Smooth muscle cell (in vitro differentiated cells): ENCODE measurements around the gene FAM20C. TPM values are rescaled to one million over a fixed set of nuclear protein-coding genes. Genes with fewer than 3 reads are reported as not detected.

Source experiments
- DNase-seq: peaks from one replicate; lab custom pipeline; 2025; ENCODE audit not compliant: unreplicated experiment; lab: John Stamatoyannopoulos, UW
- H2AFZ ChIP-seq: fragments of 200-600 bp; sonication (generic); 2 replicates; pipeline ENCODE4 v1.6.0; 2016; ENCODE audit warnings: antibody characterized with exemption, low read depth, mild to moderate bottlenecking
- H3F3A ChIP-seq: fragments of 200-600 bp; sonication (generic); 2 replicates; pipeline ENCODE4 v1.6.0; 2017; ENCODE audit warnings: antibody characterized with exemption, low read depth
- H3K27ac ChIP-seq: fragments of 200-600 bp; sonication (generic); 2 replicates; pipeline ENCODE4 v1.5.1; 2016; ENCODE audit warnings: low read depth, mild to moderate bottlenecking
- H3K27me3 ChIP-seq: fragments of 200-600 bp; sonication (generic); 2 replicates; pipeline ENCODE4 v1.6.1; 2016; ENCODE audit warnings: low read depth, mild to moderate bottlenecking
- H3K36me3 ChIP-seq: fragments of 200-600 bp; sonication (generic); 2 replicates; pipeline ENCODE4 v1.5.1; 2016; ENCODE audit warnings: low read depth
- H3K4me1 ChIP-seq: fragments of 200-600 bp; sonication (generic); 2 replicates; pipeline ENCODE4 v1.5.1; 2016; ENCODE audit warnings: low read depth
- H3K4me2 ChIP-seq: fragments of 200-600 bp; sonication (generic); 2 replicates; pipeline ENCODE4 v1.6.0; 2016; ENCODE audit warnings: mild to moderate bottlenecking
- H3K4me3 ChIP-seq: fragments of 200-600 bp; sonication (generic); 2 replicates; pipeline ENCODE4 v1.5.1; 2016; ENCODE audit warnings: mild to moderate bottlenecking
- H3K79me2 ChIP-seq: fragments of 200-600 bp; sonication (generic); 2 replicates; pipeline ENCODE4 v1.6.0; 2016; ENCODE audit warnings: low read depth, mild to moderate bottlenecking
- H3K9ac ChIP-seq: fragments of 200-600 bp; sonication (generic); 2 replicates; pipeline ENCODE4 v1.6.0; 2016; ENCODE audit warnings: low read depth
- H3K9me3 ChIP-seq: fragments of 200-600 bp; sonication (generic); replicated peaks from 2 replicates; pipeline ENCODE4 v1.5.1; 2016; ENCODE audit warnings: low read depth
- H4K20me1 ChIP-seq: fragments of 200-600 bp; sonication (generic); 2 replicates; pipeline ENCODE4 v1.6.0; 2016; ENCODE audit warnings: low read depth
- WGBS: methylation state at CpG from one replicate; pipeline ENCODE4 v1.1.7; 2016; ENCODE audit warnings: low lambda C conversion rate; 5-methylcytosine and 5-hydroxymethylcytosine counted together
- polyA plus RNA-seq: library from polyadenylated mRNA; unstranded; fragments of >200 nt; fragmentation: Nextera tagmentation; extraction: Ambion mirVana; gene quantifications from 2 replicates; pipeline ENCODE4 v1.2.1, GENCODE V29; 2016
- total RNA-seq: library from RNA; depleted of rRNA; stranded (reverse); fragments of >200 nt; gene quantifications from 2 replicates; pipeline ENCODE4 v1.2.3, GENCODE V29; 2014
- TF ChIP-seq, protein P1 (sequence below): fragments of 200-600 bp; sonication (generic); IDR thresholded peaks from 2 replicates; pipeline ENCODE4 v1.5.1; 2017; ENCODE audit warnings: borderline replicate concordance, mild to moderate bottlenecking, antibody characterized with exemption; ENCODE audit not compliant: insufficient read depth, poor library complexity, severe bottlenecking

The FAM20C gene
- total and polyA plus RNA-seq, 2 experiments from 2014 or later, result 5.6 to 6.2 TPM

DNA sequence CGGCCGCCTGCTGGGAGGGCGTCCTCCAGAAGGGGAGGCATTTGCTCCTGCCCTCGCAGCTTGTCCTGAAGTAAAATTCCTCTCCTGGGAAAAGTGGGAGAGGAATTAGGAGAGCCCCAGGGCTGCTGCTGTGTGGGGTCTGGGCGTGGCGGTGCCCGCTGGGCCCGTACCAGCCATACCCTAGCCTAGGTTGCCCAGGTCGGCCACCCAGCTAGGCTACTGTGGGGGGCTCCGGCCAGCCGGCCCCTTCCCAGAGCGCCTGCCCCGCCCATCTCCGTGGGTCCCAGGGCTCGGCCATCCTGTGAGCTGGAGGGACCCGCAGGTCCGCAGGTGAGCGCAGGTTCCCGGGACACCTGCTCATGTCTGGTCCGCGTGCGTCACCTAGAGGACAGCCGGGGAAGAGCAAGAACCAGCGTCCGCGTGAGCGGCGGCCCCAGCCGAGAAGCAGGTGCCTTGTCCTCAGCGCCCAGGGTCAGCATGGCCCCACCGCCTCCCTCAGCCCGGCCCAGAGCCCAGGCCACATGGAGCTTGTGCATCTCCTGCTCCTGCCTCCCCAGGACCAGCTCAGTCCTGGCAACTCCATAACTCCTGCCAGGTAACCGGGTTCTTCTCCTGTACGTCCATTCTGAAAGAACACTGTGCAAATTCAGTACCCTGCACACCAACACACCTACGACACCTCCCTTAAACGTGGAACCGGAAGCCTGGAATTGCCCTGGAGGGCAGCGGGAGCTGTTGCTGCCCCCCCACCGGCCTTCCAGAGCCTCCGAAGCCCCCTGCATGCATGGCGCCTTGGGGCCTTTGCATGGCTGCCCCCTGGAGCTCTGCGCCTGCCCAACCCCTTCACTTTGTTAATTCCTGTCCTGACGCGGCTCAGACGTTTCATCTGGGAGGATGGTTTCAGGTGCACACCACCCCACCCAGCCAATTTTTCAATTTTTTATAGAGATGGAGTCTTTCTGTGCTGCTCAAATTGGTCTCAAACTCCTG lies 74.8 kb downstream of the FAM20C start:
- Histone ChIP-seq H3K4me3 (no peak overlapping the region), H3K4me2 (no peak overlapping the region), H3F3A (no peaks in the 10 kb centered on the region), H3K9ac (no peak overlapping the region), H3K36me3 (no peaks in the 10 kb centered on the region), H3K9me3 (no peaks in the 10 kb centered on the region), H3K27me3 (no peaks in the 10 kb centered on the region), H3K4me1 (no peaks in the 10 kb centered on the region), H3K27ac (no peak overlapping the region), H4K20me1 (no peaks in the 10 kb centered on the region), H3K79me2 (no peaks in the 10 kb centered on the region), H2AFZ (no peak overlapping the region)
- WGBS, result 81% methylated on average over 42 of the region's 45 CpGs
- no peak for DNase-seq
- TF ChIP-seq, protein P1, sequence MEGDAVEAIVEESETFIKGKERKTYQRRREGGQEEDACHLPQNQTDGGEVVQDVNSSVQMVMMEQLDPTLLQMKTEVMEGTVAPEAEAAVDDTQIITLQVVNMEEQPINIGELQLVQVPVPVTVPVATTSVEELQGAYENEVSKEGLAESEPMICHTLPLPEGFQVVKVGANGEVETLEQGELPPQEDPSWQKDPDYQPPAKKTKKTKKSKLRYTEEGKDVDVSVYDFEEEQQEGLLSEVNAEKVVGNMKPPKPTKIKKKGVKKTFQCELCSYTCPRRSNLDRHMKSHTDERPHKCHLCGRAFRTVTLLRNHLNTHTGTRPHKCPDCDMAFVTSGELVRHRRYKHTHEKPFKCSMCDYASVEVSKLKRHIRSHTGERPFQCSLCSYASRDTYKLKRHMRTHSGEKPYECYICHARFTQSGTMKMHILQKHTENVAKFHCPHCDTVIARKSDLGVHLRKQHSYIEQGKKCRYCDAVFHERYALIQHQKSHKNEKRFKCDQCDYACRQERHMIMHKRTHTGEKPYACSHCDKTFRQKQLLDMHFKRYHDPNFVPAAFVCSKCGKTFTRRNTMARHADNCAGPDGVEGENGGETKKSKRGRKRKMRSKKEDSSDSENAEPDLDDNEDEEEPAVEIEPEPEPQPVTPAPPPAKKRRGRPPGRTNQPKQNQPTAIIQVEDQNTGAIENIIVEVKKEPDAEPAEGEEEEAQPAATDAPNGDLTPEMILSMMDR, result peak; percentile 18

GRCh38 chr7:268991-269390 lies 76.6 kb downstream of the FAM20C start:
- Histone ChIP-seq H2AFZ (no peak overlapping the region), H3K9ac (no peak overlapping the region), H3K27me3 (no peaks in the 10 kb centered on the region), H3K36me3 (no peaks in the 10 kb centered on the region), H3K4me2 (no peak overlapping the region), H3K79me2 (no peaks in the 10 kb centered on the region), H4K20me1 (no peaks in the 10 kb centered on the region), H3K4me1 (no peaks in the 10 kb centered on the region), H3K27ac (no peak overlapping the region), H3K4me3 (no peak overlapping the region), H3K9me3 (no peaks in the 10 kb centered on the region), H3F3A (no peaks in the 10 kb centered on the region)
- WGBS, result 94% methylated on average over 12 of the region's 12 CpGs
- DNase-seq, result no peak
- TF ChIP-seq, protein P1, result no peak

DNA sequence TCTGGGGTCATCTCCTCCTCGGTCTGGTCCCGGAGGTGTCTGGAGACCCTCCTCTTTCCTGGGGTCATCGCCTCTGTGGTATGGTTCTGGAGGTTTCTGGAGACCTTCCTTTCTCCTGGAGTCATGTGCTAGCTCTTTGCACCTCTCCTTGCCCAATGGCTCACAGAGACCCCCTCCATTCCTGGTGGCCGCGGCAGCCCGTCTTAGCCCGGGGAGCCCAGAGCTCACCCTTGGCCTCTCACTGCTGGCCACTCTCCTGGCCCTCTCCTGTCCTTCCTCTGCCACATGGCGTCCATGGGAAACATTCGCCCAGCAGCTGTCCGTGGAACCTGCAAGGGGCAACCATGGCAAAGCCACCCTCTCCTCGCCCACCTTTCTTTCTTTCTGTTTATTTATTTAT lies 77.3 kb downstream of the FAM20C start:
- Histone ChIP-seq H2AFZ (no peak overlapping the region), H3F3A (no peaks in the 10 kb centered on the region), H3K9ac (no peak overlapping the region), H3K27ac (no peak overlapping the region), H3K9me3 (no peaks in the 10 kb centered on the region), H3K4me2 (no peak overlapping the region), H3K4me3 (no peak overlapping the region), H3K4me1 (no peaks in the 10 kb centered on the region), H4K20me1 (no peaks in the 10 kb centered on the region), H3K27me3 (no peaks in the 10 kb centered on the region), H3K36me3 (no peaks in the 10 kb centered on the region), H3K79me2 (no peaks in the 10 kb centered on the region)
- DNase-seq, result no peak
- TF ChIP-seq, protein P1, result no peak
- WGBS, result 83% methylated on average over 11 of the region's 11 CpGs
